ENCODE measurements around the gene HS3ST6.
A peak's percentile ranks its signal among the peaks of the same experiment; 100 is the strongest.

HS3ST6 gene

DNA sequence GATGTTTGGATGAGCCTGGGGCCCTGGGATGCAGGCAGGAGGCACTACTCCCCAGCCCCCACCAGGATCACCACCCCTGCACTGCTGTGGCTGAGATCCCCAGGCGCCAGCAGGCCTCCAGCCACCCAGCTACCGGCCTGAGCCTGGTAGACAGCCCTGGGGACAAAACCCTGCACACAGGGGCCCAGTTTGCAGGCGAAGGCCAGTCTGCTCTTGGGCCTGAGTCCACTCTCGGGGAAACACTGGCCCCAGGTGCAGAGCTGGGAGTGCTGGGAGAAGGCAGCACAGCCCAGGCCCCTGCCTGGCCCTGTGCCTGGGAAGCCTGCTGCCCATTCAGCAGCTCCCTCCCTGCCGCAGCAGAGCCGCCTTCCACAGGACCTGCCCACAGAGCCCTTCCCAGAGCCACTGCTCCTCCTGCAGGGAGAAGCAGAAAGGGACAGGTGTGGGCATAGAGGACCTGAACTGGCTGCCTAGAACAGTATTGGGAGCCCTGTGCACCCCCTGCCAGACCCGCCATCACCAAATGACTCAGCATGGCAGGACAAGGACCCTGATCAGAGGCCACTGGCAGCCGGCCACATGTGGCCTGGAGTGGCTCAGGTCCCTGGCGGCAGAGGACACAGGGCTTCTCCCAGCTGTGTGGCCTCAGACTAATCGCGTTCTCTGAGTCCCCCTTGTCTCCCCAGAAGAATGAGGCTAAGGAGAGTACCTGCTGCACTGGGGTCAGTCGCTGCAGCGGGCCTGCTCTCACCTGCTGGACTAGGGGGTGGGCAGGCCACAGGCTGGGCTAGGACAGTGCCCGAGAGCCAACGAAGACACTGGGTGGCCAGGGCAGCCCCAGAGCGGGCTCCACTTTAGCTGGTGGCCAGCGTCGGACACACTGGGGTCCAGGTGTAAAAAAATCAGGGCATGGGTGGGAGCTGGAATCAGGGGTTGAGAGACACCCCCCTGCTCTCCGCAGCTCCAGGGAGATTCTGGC is 14.1 kb upstream of the HS3ST6 start:
- no peak for TF ChIP-seq SPI1 (IDR thresholded peaks at IDR 0.05; ENCODE audit: borderline replicate concordance, low read depth)
- Histone ChIP-seq H3K4me3 (replicated peaks; ENCODE audit: insufficient read depth, low read length) (no peak overlapping the region), H3K27me3 (ENCODE audit: insufficient read depth, poor library complexity, severe bottlenecking) (no peaks in the 10 kb centered on the region), H3K27ac (replicated peaks) (no peak overlapping the region)
- peak in 1 of 2 experiments; percentile 28 for DNase-seq (ENCODE audit: low read depth in 1 of 2, low spot score in 1 of 2)

DNA sequence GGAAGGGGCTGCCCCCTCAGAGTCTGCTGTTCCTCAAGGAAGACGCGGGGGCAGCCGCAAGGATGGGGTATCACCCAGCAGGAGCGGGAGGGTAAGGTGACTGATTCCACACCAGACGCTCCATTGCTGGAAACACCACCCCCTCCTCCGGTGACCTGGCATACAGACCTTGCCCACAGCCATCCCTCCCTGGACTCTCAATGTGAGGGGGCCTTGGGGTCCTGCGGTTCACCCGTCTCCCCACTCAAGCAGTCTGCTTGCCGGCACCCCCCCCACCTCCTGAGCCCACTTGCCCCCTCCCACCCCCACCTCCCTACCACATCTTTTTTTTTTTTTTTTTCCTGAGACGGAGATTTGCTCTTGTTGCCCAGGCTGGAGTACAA is 12.1 kb upstream of the HS3ST6 start:
- TF ChIP-seq, protein P1, sequence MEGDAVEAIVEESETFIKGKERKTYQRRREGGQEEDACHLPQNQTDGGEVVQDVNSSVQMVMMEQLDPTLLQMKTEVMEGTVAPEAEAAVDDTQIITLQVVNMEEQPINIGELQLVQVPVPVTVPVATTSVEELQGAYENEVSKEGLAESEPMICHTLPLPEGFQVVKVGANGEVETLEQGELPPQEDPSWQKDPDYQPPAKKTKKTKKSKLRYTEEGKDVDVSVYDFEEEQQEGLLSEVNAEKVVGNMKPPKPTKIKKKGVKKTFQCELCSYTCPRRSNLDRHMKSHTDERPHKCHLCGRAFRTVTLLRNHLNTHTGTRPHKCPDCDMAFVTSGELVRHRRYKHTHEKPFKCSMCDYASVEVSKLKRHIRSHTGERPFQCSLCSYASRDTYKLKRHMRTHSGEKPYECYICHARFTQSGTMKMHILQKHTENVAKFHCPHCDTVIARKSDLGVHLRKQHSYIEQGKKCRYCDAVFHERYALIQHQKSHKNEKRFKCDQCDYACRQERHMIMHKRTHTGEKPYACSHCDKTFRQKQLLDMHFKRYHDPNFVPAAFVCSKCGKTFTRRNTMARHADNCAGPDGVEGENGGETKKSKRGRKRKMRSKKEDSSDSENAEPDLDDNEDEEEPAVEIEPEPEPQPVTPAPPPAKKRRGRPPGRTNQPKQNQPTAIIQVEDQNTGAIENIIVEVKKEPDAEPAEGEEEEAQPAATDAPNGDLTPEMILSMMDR (IDR thresholded peaks at IDR 0.05; ENCODE audit: insufficient read depth, low read length) = no peak
- TF ChIP-seq POLR2AphosphoS5 (IDR thresholded peaks at IDR 0.05; ENCODE audit: low read depth) (no peak), SPI1 (IDR thresholded peaks at IDR 0.05; ENCODE audit: borderline replicate concordance, low read depth) (no peak), GABPA (IDR thresholded peaks at IDR 0.05; ENCODE audit: low read depth) (no peak)
- TF ChIP-seq, protein P2, sequence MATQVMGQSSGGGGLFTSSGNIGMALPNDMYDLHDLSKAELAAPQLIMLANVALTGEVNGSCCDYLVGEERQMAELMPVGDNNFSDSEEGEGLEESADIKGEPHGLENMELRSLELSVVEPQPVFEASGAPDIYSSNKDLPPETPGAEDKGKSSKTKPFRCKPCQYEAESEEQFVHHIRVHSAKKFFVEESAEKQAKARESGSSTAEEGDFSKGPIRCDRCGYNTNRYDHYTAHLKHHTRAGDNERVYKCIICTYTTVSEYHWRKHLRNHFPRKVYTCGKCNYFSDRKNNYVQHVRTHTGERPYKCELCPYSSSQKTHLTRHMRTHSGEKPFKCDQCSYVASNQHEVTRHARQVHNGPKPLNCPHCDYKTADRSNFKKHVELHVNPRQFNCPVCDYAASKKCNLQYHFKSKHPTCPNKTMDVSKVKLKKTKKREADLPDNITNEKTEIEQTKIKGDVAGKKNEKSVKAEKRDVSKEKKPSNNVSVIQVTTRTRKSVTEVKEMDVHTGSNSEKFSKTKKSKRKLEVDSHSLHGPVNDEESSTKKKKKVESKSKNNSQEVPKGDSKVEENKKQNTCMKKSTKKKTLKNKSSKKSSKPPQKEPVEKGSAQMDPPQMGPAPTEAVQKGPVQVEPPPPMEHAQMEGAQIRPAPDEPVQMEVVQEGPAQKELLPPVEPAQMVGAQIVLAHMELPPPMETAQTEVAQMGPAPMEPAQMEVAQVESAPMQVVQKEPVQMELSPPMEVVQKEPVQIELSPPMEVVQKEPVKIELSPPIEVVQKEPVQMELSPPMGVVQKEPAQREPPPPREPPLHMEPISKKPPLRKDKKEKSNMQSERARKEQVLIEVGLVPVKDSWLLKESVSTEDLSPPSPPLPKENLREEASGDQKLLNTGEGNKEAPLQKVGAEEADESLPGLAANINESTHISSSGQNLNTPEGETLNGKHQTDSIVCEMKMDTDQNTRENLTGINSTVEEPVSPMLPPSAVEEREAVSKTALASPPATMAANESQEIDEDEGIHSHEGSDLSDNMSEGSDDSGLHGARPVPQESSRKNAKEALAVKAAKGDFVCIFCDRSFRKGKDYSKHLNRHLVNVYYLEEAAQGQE (IDR thresholded peaks at IDR 0.05; ENCODE audit: insufficient replicate concordance, low read depth) = no peak
- no peak for DNase-seq (ENCODE audit: low read depth in 1 of 2, low spot score in 1 of 2)
- no peak overlapping the region for H3K4me3 ChIP-seq (replicated peaks; ENCODE audit: insufficient read depth, low read length)
- H3K27me3 ChIP-seq (ENCODE audit: insufficient read depth, poor library complexity, severe bottlenecking) = no peaks in the 10 kb centered on the region
- peak overlapping the region; percentile 91 for H3K27ac ChIP-seq (replicated peaks)

DNA sequence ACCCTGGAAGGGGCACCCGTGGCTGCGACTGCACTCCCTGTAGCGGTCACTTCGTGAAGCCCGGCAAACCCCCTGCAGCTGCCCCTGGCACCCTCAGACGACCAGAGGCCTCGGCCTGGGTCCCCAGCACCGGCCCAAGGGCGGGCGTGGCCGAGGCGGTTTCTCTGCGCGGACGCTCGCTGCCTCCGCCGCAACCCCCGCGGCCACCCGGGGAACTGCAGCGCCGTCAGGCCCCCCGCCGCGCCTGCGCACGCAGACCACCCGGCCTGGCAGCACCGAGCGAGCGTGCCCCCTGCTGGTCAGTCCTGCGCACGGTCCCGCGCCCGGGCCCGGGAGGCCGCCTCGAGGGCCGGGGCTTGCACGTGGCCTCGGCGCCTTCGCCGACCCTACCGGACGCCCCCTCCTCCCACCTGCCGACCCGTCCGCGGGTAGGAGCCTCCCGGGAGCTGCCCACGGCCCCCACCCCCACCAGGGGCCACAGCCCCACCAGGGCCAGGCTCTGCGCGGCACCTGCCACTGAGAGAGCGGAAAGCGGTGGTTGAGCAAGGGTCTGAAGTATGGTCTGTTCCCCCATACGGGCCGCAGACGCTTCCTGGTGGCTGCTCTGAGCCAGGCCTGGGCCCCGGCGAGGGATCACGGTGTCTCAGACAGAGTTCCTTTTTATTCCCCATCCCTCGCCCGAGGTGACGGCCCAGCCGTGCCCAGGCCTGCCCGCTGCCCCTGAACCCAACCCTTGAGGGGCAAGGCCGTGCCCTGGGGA is 11.5 kb upstream of the HS3ST6 start:
- TF ChIP-seq POLR2AphosphoS5 (IDR thresholded peaks at IDR 0.05; ENCODE audit: low read depth) = peak; percentile 66
- TF ChIP-seq, protein P1 (IDR thresholded peaks at IDR 0.05; ENCODE audit: insufficient read depth, low read length) = peak; percentile 45
- no peak for TF ChIP-seq GABPA (IDR thresholded peaks at IDR 0.05; ENCODE audit: low read depth)
- TF ChIP-seq SPI1 (IDR thresholded peaks at IDR 0.05; ENCODE audit: borderline replicate concordance, low read depth) = peak; percentile 48; the same call in 1 of the 2 replicates
- TF ChIP-seq, protein P2 (IDR thresholded peaks at IDR 0.05; ENCODE audit: insufficient replicate concordance, low read depth) = peak; percentile 58
- Histone ChIP-seq H3K27ac (replicated peaks) (peak overlapping the region; percentile 91), H3K27me3 (ENCODE audit: insufficient read depth, poor library complexity, severe bottlenecking) (no peaks in the 10 kb centered on the region), H3K4me3 (replicated peaks; ENCODE audit: insufficient read depth, low read length) (peak overlapping the region; percentile 41)
- peak; percentile 72 to 90 for DNase-seq (ENCODE audit: low read depth in 1 of 2, low spot score in 1 of 2)

DNA sequence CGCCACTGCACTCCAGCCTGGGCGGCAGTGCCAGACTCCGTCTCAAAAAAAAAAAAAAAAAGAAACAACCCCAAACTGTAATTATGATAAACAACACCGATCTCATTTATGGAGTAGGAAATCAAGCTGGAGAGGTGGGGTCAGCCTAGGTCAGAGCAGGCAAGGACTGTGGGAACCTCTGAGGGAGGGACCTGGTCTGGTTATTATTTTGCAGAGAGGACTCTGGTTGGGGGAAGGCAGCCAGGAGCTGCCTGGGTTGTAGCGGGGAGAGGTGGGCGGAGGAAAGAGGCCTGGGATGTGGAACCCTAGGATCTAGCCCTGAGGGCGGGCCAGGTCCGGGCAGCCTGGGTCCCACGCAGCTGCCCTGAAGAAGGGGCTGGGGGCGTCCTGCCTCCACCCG is 10.9 kb upstream of the HS3ST6 start:
- DNase-seq (ENCODE audit: low read depth in 1 of 2, low spot score in 1 of 2) = no peak
- TF ChIP-seq, protein P2 (IDR thresholded peaks at IDR 0.05; ENCODE audit: insufficient replicate concordance, low read depth) = no peak
- no peak for TF ChIP-seq SPI1 (IDR thresholded peaks at IDR 0.05; ENCODE audit: borderline replicate concordance, low read depth)
- TF ChIP-seq GABPA (IDR thresholded peaks at IDR 0.05; ENCODE audit: low read depth) = no peak
- no peaks in the 10 kb centered on the region for H3K27me3 ChIP-seq (ENCODE audit: insufficient read depth, poor library complexity, severe bottlenecking)
- H3K4me3 ChIP-seq (replicated peaks; ENCODE audit: insufficient read depth, low read length) = peak overlapping the region; percentile 41
- H3K27ac ChIP-seq (replicated peaks) = peak overlapping the region; percentile 91

Data from HL-60 (cell line).